Nephron (organoid): ENCODE measurements around the gene LIN7B.
A peak's percentile ranks its signal among the peaks of the same experiment; 100 is the strongest.

Experiments used
- H3K27ac Mint-ChIP-seq, 3 experiments: 2 replicates each; pipeline ENCODE4 v1.8.0; 2020; ENCODE audit warnings: mixed read lengths in 3 of 3, mild to moderate bottlenecking in 2 of 3, moderate library complexity in 1 of 3
- H3K27me3 Mint-ChIP-seq: 2 replicates; pipeline ENCODE4 v1.8.0; 2021; ENCODE audit warnings: low read depth, mild to moderate bottlenecking, moderate library complexity, mixed read lengths
- H3K36me3 Mint-ChIP-seq: 2 replicates; pipeline ENCODE4 v1.8.0; 2020; ENCODE audit warnings: low read depth, mixed read lengths
- H3K4me1 Mint-ChIP-seq: 2 replicates; pipeline ENCODE4 v1.8.0; 2020; ENCODE audit warnings: mixed read lengths
- H3K4me3 Mint-ChIP-seq, 3 experiments: 2 replicates each; pipeline ENCODE4 v1.8.0; 2020; ENCODE audit warnings: mild to moderate bottlenecking in 3 of 3, mixed read lengths in 3 of 3, moderate library complexity in 2 of 3
- H3K9me3 Mint-ChIP-seq: 2 replicates; pipeline ENCODE4 v1.8.0; 2020; ENCODE audit warnings: mixed read lengths
- CTCF ChIP-seq, 3 experiments: fragments of 200-600 bp; sonication (generic); IDR thresholded peaks; one replicate each; pipeline ENCODE4 v1.5.0; 2021; ENCODE audit warnings: antibody characterized with exemption in 3 of 3; ENCODE audit not compliant: unreplicated experiment in 3 of 3

Gene LIN7B

DNA sequence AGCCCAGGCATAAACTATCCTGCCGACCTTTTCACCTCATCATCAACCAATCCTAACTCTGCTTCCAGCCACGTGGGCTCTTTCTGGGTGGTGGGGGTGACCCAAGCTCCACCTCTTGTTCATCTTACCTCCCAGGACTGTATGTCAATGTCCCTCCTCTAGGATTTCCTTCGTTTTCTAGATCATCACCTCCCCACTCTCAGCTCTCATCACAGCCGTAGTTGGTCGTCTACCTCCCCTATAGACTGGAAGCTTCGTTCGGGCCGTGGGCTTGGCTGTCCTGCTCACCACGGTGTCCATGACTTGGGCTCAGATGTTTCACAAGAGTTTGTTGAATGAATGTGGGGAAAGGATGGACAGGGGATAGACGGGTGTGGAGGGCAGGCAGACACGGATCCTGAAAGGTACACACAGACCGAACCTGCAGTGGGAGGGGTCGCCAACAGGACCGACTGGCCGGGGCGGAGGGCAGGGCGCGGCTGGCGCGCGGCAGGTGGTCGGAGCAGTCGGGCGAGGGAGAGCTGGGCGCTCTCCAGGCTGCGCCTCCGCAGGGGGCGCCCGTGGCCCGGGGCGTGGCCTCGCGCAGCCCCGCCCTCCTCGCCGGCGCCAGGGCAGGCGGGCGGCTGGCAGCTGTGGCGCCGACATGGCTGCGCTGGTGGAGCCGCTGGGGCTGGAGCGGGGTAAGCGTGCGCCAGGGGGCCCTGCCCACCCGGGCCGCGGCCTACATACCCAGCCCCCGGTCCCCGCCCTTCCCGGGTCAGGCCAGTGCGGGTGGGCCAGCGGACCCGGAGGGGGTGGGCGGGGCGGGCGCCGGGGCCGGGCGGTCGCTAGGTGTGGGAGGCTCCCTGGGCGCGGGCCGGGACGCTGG, at the start of gene LIN7B:
TSS of gene LIN7B (plus strand) at position 609 of the 868 bp plus-strand sequence. CDS start at position 644, 35 bp downstream.
- H3K36me3 Mint-ChIP-seq: peaks cover 8% of the 10 kb centered on the region
- no peaks in the 10 kb centered on the region for H3K9me3 Mint-ChIP-seq
- H3K4me3 Mint-ChIP-seq: peak within 1 kb of the TSS; percentile 87 to 93 (median 90)
- H3K4me1 Mint-ChIP-seq: peaks cover 37% of the 10 kb centered on the region
- H3K27ac Mint-ChIP-seq: peak within 1 kb of the TSS; percentile 75 to 82 (median 78)
- TF ChIP-seq CTCF (IDR thresholded peaks at IDR 0.05; ENCODE audit: unreplicated experiment in 3 of 3): peak; percentile 20 to 48 (median 26)
- no peaks in the 10 kb centered on the region for H3K27me3 Mint-ChIP-seq

DNA sequence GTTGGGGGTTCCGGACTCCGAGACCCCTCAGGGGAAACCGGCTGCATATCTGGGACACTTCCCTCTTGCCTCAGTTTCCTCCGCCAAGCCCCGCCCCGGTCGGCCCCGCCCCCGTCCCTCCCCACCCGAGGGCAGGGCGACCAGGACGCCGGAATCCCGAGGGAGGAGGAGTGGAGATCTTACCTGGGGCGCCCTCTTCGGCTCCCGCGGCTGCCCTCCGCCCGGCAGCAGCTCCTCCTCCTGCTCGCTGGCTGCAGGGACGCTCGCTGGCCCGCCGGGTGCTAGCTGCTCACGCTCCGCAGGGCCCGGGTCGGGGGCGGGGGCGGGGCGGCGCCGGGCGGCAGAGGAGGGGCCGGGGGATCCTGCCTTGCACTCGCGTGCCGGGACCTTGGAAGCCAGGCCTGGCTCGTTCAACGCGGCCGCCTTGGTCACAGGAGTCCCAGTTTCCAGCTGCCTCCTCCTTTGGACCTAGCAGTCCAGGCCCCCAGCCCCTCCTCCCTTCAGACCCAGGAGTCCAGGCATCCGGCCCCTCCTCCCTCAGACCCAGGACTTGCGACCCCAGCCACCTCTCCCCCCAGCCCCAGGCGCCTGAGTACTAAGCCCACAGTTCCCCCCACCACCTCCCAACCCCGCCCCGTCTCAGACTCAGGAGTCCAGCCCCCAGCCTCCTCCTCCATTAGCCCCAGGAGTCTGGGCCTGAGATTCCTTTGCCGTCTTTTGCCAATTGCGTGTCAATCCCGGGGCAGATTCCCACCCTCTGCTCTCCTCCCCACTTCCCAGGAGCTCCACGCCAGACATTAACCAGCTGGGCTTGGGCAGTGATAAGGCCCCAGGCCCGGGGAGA, 49.2 kb upstream of the LIN7B start, which contains the start of gene NTF4:
TSS of gene NTF4 (minus strand) at position 51 of the 844 bp plus-strand sequence. CDS start 2,821 bp downstream, outside the sequence.
- Mint-ChIP-seq H3K4me3 (peak within 1 kb of the TSS; percentile 56 to 77 (median 60)), H3K4me1 (peaks cover 34% of the 10 kb centered on the region), H3K27ac (peak within 1 kb of the TSS; percentile 10 to 48 (median 29))

DNA sequence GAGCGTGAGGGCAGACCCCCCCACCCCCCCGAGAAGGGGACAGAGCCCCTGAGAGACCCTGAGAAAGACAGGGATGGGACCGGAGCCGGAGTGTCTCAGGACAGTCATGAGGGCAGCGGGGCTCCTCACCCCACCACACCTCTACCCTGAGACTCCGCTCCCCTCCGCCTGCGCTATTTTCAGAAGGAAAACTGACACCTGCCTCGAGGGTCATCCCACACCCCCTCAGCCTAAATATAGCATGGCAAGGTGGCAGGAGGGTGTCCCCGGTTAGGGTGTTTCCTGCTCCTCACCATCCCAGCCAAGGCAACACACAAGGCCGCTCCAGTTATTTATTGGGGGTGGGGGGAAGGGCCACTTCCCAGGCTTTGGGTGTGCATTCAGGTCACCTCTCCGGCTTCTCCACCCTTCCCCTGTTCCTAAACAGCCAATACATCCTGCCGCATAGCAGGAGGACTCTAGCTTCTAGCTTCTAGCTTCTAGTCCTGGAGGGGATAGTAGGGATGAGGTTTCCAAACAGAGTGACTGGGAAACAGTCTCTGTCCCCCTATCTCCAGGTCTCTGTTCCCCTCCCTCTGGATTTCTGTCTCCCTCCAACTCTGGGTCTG, 48.2 kb upstream of the LIN7B start:
- H3K27ac Mint-ChIP-seq: peak overlapping the region; percentile 10 to 52 (median 32)
- peaks cover 14% of the 10 kb centered on the region for H3K9me3 Mint-ChIP-seq
- peak overlapping the region; percentile 7 to 73 (median 12) for H3K4me3 Mint-ChIP-seq
- no peaks in the 10 kb centered on the region for H3K36me3 Mint-ChIP-seq
- H3K27me3 Mint-ChIP-seq: peaks cover 50% of the 10 kb centered on the region
- TF ChIP-seq CTCF (IDR thresholded peaks at IDR 0.05; ENCODE audit: unreplicated experiment in 3 of 3): no peak
- peaks cover 34% of the 10 kb centered on the region for H3K4me1 Mint-ChIP-seq

More for the DNA sequence above, 49.2 kb upstream of the LIN7B start, which contains the start of gene NTF4:
- no peak for TF ChIP-seq CTCF (IDR thresholded peaks at IDR 0.05; ENCODE audit: unreplicated experiment in 3 of 3)
- Mint-ChIP-seq H3K36me3 (no peaks in the 10 kb centered on the region), H3K9me3 (peaks cover 8% of the 10 kb centered on the region), H3K27me3 (peaks cover 50% of the 10 kb centered on the region)

- Mint-ChIP-seq H3K9me3 (peaks cover 14% of the 10 kb centered on the region), H3K27ac (peak overlapping the region in 1 of 3 experiments; percentile 10), H3K36me3 (no peaks in the 10 kb centered on the region), H3K4me1 (peaks cover 33% of the 10 kb centered on the region), H3K27me3 (peaks cover 57% of the 10 kb centered on the region), H3K4me3 (no peak overlapping the region)
- TF ChIP-seq CTCF (IDR thresholded peaks at IDR 0.05; ENCODE audit: unreplicated experiment in 3 of 3): no peak
These were observed 46.6 kb upstream of the LIN7B start for GRCh38 chr19:49067554-49067953.

GRCh38 chr19:49069026-49069425, 45.1 kb upstream of the LIN7B start:
- Mint-ChIP-seq H3K4me3 (no peak overlapping the region), H3K9me3 (peaks cover 16% of the 10 kb centered on the region), H3K27ac (no peak overlapping the region), H3K4me1 (peaks cover 47% of the 10 kb centered on the region), H3K27me3 (peaks cover 68% of the 10 kb centered on the region), H3K36me3 (peaks cover 10% of the 10 kb centered on the region)
- TF ChIP-seq CTCF (IDR thresholded peaks at IDR 0.05; ENCODE audit: unreplicated experiment in 3 of 3): no peak
